ENCODE results near the gene SIL1. TPM values are rescaled to one million over a fixed set of nuclear protein-coding genes. Genes with fewer than 3 reads are reported as not detected.

SIL1 gene
- total RNA-seq, 3 donors from 2014 or later (not counting 1 experiment from before 2014, with no cell fraction given) = 16.9 to 22.5 (median 22.4) TPM

DNA sequence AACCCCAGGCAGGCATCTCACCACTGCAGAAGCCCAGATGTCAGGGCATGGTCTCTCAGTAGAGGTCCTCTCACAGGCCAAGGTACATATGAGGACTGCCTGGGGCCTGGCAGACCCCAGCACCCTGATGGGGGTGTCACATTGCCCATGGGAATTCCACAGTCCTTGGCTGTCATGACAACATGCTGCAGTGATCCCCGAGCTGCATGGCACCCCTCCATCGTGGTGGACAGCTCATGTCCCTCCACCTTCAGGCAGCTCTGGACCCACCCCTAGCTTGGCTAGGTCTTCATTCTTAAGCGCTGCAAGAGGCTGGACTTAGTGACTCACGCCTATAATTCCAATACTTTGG is 249.0 kb downstream of the SIL1 start:
- Histone ChIP-seq H3K4me1 (ENCODE audit: control insufficient read depth, insufficient read depth, low read length) (peaks cover 23% of the 10 kb centered on the region), H3K36me3 (ENCODE audit: control insufficient read depth, insufficient read depth, low read length) (peaks cover 3% of the 10 kb centered on the region), H3K9me3 (ENCODE audit: control insufficient read depth, insufficient read depth, low read length) (no peaks in the 10 kb centered on the region), H3K4me3 (ENCODE audit: low read length) (no peak overlapping the region), H3K27me3 (ENCODE audit: control insufficient read depth, insufficient read depth, low read length) (no peaks in the 10 kb centered on the region), H3K27ac (ENCODE audit: low read length) (no peak overlapping the region)
- 94% methylated on average over 4 of the region's 4 CpGs for WGBS (ENCODE audit: insufficient coverage)
- peaks cover 21 to 35% of the 10 kb centered on the region in 2 donors for H3K4me1 Mint-ChIP-seq
- H3K9me3 Mint-ChIP-seq = no peaks in the 10 kb centered on the region
- peaks cover 0 to 3% of the 10 kb centered on the region in 2 donors for H3K27me3 Mint-ChIP-seq (ENCODE audit: low read depth in 2 of 2)
- H3K36me3 Mint-ChIP-seq = no peaks in the 10 kb centered on the region
- no peak for TF ChIP-seq CTCF (IDR thresholded peaks at IDR 0.05)
- DNase-seq (no peak), ATAC-seq (no peak)
- no peak overlapping the region for H3K27ac Mint-ChIP-seq
- H3K4me3 Mint-ChIP-seq = no peak overlapping the region
- intact Hi-C loops (cut with micrococcal nuclease) = no loop called here

DNA sequence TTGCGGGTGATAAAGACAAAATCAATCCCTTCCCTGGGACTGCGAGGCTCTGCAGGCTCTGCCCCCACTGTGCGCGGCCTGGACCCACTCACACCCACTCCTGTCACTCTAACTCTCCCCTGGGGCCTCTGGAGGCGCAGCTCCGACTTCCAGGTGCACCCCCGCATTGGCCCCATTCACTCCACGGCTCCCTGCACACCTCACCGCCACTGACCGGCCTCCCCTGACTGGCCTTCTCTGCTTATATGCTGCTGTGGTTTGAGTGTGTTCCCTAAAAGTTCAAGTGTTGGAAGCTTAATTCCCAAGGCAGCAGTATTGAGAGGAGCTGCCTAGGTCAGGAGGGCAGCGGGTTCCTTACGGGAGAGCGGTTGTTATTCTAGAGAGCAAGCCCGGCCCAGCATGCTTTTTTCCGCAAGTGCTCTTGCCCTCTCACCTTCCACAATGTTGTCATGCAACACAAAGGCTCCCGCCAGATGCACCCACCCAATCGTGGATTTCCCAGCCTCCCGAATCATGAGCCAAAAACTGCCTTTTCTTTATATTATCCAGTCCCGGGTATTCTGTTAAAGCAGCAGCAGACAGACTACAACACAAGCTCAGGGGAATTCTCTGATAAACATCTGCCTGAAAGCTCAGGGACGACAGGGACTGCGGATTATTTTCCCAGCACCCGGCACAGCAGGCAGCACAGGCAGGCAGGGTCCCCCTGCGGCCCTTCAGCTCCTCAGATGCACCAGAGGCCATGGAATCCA is 249.5 kb downstream of the SIL1 start:
- Mint-ChIP-seq H3K27me3 (ENCODE audit: low read depth in 2 of 2) (peaks cover 0 to 3% of the 10 kb centered on the region in 2 donors), H3K9me3 (no peaks in the 10 kb centered on the region), H3K4me1 (peaks cover 18 to 36% of the 10 kb centered on the region in 2 donors), H3K4me3 (no peak overlapping the region), H3K36me3 (no peaks in the 10 kb centered on the region), H3K27ac (no peak overlapping the region)
- Histone ChIP-seq H3K36me3 (ENCODE audit: control insufficient read depth, insufficient read depth, low read length) (peaks cover 3% of the 10 kb centered on the region), H3K27me3 (ENCODE audit: control insufficient read depth, insufficient read depth, low read length) (no peaks in the 10 kb centered on the region), H3K27ac (ENCODE audit: low read length) (no peak overlapping the region), H3K4me3 (ENCODE audit: low read length) (no peak overlapping the region), H3K9me3 (ENCODE audit: control insufficient read depth, insufficient read depth, low read length) (no peaks in the 10 kb centered on the region), H3K4me1 (ENCODE audit: control insufficient read depth, insufficient read depth, low read length) (peaks cover 21% of the 10 kb centered on the region)
- 96% methylated on average over 23 of the region's 23 CpGs for WGBS (ENCODE audit: insufficient coverage)
- DNase-seq = no peak
- intact Hi-C loops (cut with micrococcal nuclease) = no loop called here
- no peak for TF ChIP-seq CTCF (IDR thresholded peaks at IDR 0.05)
- ATAC-seq = no peak

DNA sequence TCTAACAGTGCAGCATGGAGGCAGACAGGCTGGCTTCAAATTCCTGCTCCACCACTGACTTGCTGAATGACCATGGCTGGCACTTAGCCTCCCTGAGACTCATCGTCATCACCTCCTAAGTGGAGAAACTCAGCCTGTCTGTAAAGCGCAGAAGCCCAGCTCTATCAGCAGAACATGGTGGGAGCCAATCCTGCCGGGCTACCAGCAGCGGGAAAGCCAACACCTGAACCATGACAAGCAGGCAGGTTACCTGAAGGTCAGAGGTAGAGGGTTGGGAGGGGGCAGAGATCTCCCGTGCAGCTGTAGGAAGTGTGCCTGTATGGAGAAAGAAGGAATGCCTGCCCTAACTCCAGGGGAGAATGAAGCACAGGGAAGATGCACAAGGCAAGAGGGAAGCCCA is 250.4 kb downstream of the SIL1 start:
- Mint-ChIP-seq H3K27ac (no peak overlapping the region), H3K4me1 (peaks cover 9 to 30% of the 10 kb centered on the region in 2 donors), H3K36me3 (no peaks in the 10 kb centered on the region), H3K4me3 (no peak overlapping the region), H3K9me3 (no peaks in the 10 kb centered on the region), H3K27me3 (ENCODE audit: low read depth in 2 of 2) (peaks cover 0 to 3% of the 10 kb centered on the region in 2 donors)
- Histone ChIP-seq H3K4me3 (ENCODE audit: low read length) (no peak overlapping the region), H3K36me3 (ENCODE audit: control insufficient read depth, insufficient read depth, low read length) (peaks cover 3% of the 10 kb centered on the region), H3K9me3 (ENCODE audit: control insufficient read depth, insufficient read depth, low read length) (no peaks in the 10 kb centered on the region), H3K27ac (ENCODE audit: low read length) (no peak overlapping the region), H3K27me3 (ENCODE audit: control insufficient read depth, insufficient read depth, low read length) (no peaks in the 10 kb centered on the region), H3K4me1 (ENCODE audit: control insufficient read depth, insufficient read depth, low read length) (peaks cover 12% of the 10 kb centered on the region)
- 95% methylated on average over 5 of the region's 5 CpGs for WGBS (ENCODE audit: insufficient coverage)
- intact Hi-C loops (cut with micrococcal nuclease) = no loop called here
- DNase-seq (no peak), ATAC-seq (no peak)
- TF ChIP-seq CTCF (IDR thresholded peaks at IDR 0.05) = no peak

Data from natural killer cell (primary cell).